Keratinocyte (primary cell): ENCODE data around the gene ARPC5. TPM values are rescaled to one million over a fixed set of nuclear protein-coding genes. Genes with fewer than 3 reads are reported as not detected.

Experiments
- DNase-seq: peaks from one replicate; pipeline ENCODE4 v3.0.0-alpha.2; 2011; ENCODE audit warnings: low read depth, missing footprints, low spot score
- FAIRE-seq: peaks from 2 replicates; lab custom pipeline; 2011; peaks lifted over from hg19 to GRCh38; lab: Jason Lieb, UNC
- H2AFZ ChIP-seq: 2 replicates; pipeline ENCODE4 v1.6.0; 2012; ENCODE audit warnings: low read length, control low read depth, inconsistent platforms; ENCODE audit not compliant: control insufficient read depth
- H3K27ac ChIP-seq: 2 replicates; pipeline ENCODE4 v1.5.1; 2011; ENCODE audit warnings: low read length; ENCODE audit not compliant: control insufficient read depth, insufficient read depth
- H3K27me3 ChIP-seq: 3 replicates; pipeline ENCODE4 v1.6.0; 2011; ENCODE audit warnings: low read length; ENCODE audit not compliant: control insufficient read depth, insufficient read depth; ENCODE audit errors: extremely low read depth
- H3K36me3 ChIP-seq, 2 experiments: 2 replicates in 1 of 2; 3 replicates in 1 of 2; pipeline ENCODE4 v1.5.1; 2011; ENCODE audit warnings: low read length in 2 of 2, mild to moderate bottlenecking in 1 of 2; ENCODE audit not compliant: control insufficient read depth in 2 of 2, insufficient read depth in 2 of 2; ENCODE audit errors: extremely low read depth in 1 of 2
- H3K4me1 ChIP-seq: 3 replicates; pipeline ENCODE4 v1.5.1; 2011; ENCODE audit warnings: low read length; ENCODE audit not compliant: control insufficient read depth, insufficient read depth; ENCODE audit errors: extremely low read depth
- H3K4me2 ChIP-seq: 3 replicates; pipeline ENCODE4 v1.6.0; 2011; ENCODE audit warnings: low read depth, low read length; ENCODE audit not compliant: control insufficient read depth, insufficient read depth; ENCODE audit errors: extremely low read depth
- H3K4me3 ChIP-seq, 3 experiments: fragments of 200-600 bp in 1 of 3; sonication (generic) in 1 of 3; 2 replicates in 2 of 3; 3 replicates in 1 of 3; pipeline ENCODE4 v1.5.1; 2011 to 2016; ENCODE audit warnings: low read length in 3 of 3, mild to moderate bottlenecking in 3 of 3, control low read depth in 2 of 3, inconsistent platforms in 1 of 3, low read depth in 1 of 3, mixed read lengths in 1 of 3, mixed run types in 1 of 3, moderate library complexity in 1 of 3; ENCODE audit not compliant: control insufficient read depth in 2 of 3, insufficient read depth in 2 of 3; ENCODE audit errors: extremely low read depth in 1 of 3
- H3K79me2 ChIP-seq: 2 replicates; pipeline ENCODE4 v1.6.0; 2012; ENCODE audit warnings: low read length; ENCODE audit not compliant: control insufficient read depth, insufficient read depth
- H3K9ac ChIP-seq: 3 replicates; pipeline ENCODE4 v1.6.0; 2011; ENCODE audit warnings: low read length; ENCODE audit not compliant: control insufficient read depth, insufficient read depth; ENCODE audit errors: extremely low read depth
- H3K9me1 ChIP-seq: 3 replicates; pipeline ENCODE4 v1.6.0; 2011; ENCODE audit warnings: low read length; ENCODE audit not compliant: control insufficient read depth, insufficient read depth; ENCODE audit errors: extremely low read depth
- H3K9me3 ChIP-seq: 2 replicates; pipeline ENCODE4 v1.5.1; 2012; ENCODE audit warnings: low read depth, low read length; ENCODE audit not compliant: control insufficient read depth
- H4K20me1 ChIP-seq: 3 replicates; pipeline ENCODE4 v1.6.0; 2011; ENCODE audit warnings: low read length; ENCODE audit not compliant: control insufficient read depth, insufficient read depth; ENCODE audit errors: extremely low read depth
- EZH2 ChIP-seq: IDR thresholded peaks from one replicate; pipeline ENCODE4 v1.6.1; 2012; ENCODE audit warnings: inconsistent platforms, mild to moderate bottlenecking, low read length, moderate library complexity
- dilution Hi-C: fragments of 300-500 bp; cut with MboI; formaldehyde crosslinking; loops from one replicate; pipeline ENCODE4 v1.7.0; 2020; ENCODE audit warnings: low sequenced_read_pairs; ENCODE audit not compliant: extremely low pct_ligation_motif_present
- polyA plus RNA-seq, 5 experiments: library from polyadenylated mRNA; depleted of rRNA in 3 of 5; stranded (reverse) in 3 of 5; stranded (forward) in 1 of 5; unstranded in 1 of 5; fragments of >200 nt; gene quantifications; 1 replicate in 1 of 5; 2 replicates in 3 of 5; 3 replicates in 1 of 5; pipeline versions ENCODE4 v1.2.1 to v1.2.3, GENCODE V29; 2011 to 2012; ENCODE audit warnings: missing spikeins in 2 of 5, low read depth in 1 of 5, low replicate concordance in 1 of 5
- TF ChIP-seq, protein P1 (sequence below), 3 experiments: IDR thresholded peaks in 1 of 3; conservative IDR thresholded peaks in 1 of 3; optimal IDR thresholded peaks in 1 of 3; 2 replicates in 2 of 3; 3 replicates in 1 of 3; pipeline versions ENCODE3 to v1.5.1; 2011; ENCODE audit warnings: low read length in 3 of 3, mild to moderate bottlenecking in 3 of 3, moderate library complexity in 2 of 3, control low read depth in 1 of 3, inconsistent platforms in 1 of 3; ENCODE audit not compliant: insufficient read depth in 2 of 3; ENCODE audit errors: extremely low read depth in 1 of 3

Gene ARPC5
- polyA plus RNA-seq, 1 donor (not counting 4 experiments of a cell fraction or from before 2014, with no cell fraction given): 255 TPM

DNA sequence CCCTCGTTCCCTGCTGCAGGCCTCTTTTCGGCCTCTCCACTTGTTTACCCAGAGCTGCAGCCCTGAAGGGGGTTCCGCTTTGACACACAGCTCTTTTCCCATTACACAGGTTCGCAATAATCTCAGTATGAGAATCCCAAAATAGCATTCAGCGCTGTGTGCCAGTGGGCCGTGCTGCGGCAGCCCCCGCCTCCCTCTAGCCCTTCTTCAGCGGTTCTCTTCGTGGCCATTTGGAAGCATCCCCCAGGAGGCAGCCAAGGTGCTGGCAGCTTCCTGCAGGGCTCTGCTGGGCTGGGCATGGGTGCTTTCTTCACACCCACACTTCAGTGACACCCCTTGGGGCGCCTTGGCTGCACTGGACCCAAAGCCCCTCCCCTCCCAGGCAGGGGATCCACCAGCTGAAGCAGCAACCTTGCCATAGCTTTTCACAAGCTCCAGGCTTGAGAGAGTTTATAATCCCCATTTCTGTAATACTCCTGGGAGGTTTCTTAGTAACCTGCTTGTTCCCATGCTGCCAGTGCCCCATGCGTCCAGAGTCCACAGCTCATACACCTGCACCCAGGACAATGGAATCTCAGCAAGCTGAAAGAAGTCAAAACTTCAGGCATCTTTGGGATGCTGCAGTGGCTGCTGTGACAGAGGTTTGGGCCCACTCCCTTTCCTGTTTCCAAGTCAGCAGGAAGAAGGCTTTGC is 53.4 kb downstream of the ARPC5 start:
- Histone ChIP-seq H3K27ac (no peak overlapping the region), H3K4me1 (no peaks in the 10 kb centered on the region), H3K36me3 (peaks cover 0 to under 1% of the 10 kb centered on the region in 2 experiments), H3K9ac (no peak overlapping the region), H2AFZ (no peak overlapping the region), H3K79me2 (no peaks in the 10 kb centered on the region), H3K4me3 (no peak overlapping the region), H3K9me3 (no peaks in the 10 kb centered on the region), H3K9me1 (no peaks in the 10 kb centered on the region), H4K20me1 (no peaks in the 10 kb centered on the region), H3K4me2 (no peak overlapping the region), H3K27me3 (no peaks in the 10 kb centered on the region)
- no peak for DNase-seq
- TF ChIP-seq, protein P1, sequence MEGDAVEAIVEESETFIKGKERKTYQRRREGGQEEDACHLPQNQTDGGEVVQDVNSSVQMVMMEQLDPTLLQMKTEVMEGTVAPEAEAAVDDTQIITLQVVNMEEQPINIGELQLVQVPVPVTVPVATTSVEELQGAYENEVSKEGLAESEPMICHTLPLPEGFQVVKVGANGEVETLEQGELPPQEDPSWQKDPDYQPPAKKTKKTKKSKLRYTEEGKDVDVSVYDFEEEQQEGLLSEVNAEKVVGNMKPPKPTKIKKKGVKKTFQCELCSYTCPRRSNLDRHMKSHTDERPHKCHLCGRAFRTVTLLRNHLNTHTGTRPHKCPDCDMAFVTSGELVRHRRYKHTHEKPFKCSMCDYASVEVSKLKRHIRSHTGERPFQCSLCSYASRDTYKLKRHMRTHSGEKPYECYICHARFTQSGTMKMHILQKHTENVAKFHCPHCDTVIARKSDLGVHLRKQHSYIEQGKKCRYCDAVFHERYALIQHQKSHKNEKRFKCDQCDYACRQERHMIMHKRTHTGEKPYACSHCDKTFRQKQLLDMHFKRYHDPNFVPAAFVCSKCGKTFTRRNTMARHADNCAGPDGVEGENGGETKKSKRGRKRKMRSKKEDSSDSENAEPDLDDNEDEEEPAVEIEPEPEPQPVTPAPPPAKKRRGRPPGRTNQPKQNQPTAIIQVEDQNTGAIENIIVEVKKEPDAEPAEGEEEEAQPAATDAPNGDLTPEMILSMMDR (optimal IDR thresholded peaks at IDR 0.05 in 1 of 3, IDR thresholded peaks at IDR 0.05 in 1 of 3, conservative IDR thresholded peaks at IDR 0.05 in 1 of 3; ENCODE audit: extremely low read depth in 1 of 3, insufficient read depth in 2 of 3, low read length in 3 of 3): no peak
- no peak for TF ChIP-seq EZH2
- dilution Hi-C loops: no loop called here
- FAIRE-seq: no peak

DNA sequence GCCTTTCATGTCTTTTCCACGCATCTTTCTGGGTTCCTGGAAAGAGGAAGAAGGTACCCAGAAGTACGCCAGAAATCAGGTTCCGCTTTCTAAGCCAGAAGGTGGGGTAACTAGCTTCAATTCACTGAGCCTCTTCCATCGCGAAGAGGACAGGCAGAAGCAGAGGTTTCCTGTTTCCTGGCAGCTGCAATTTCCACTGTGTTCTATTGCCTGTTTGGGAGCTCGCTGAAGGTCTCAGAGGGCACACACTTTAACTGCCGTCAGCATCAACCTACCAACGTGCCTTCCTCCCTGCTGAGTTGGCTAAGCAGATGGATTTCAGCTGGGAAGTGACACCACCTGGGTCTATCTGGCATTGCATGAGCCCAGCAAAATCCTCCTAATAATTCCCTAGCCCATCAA is 55.3 kb downstream of the ARPC5 start:
- H3K4me2 ChIP-seq: no peak overlapping the region
- H2AFZ ChIP-seq: no peak overlapping the region
- no peaks in the 10 kb centered on the region for H3K9me3 ChIP-seq
- no peaks in the 10 kb centered on the region for H3K9me1 ChIP-seq
- no peaks in the 10 kb centered on the region for H4K20me1 ChIP-seq
- H3K4me3 ChIP-seq: no peak overlapping the region
- no peaks in the 10 kb centered on the region for H3K4me1 ChIP-seq
- no peak overlapping the region for H3K27ac ChIP-seq
- H3K9ac ChIP-seq: no peak overlapping the region
- FAIRE-seq (no peak), DNase-seq (no peak)
- no peak for TF ChIP-seq EZH2
- TF ChIP-seq, protein P1 (optimal IDR thresholded peaks at IDR 0.05 in 1 of 3, IDR thresholded peaks at IDR 0.05 in 1 of 3, conservative IDR thresholded peaks at IDR 0.05 in 1 of 3; ENCODE audit: extremely low read depth in 1 of 3, insufficient read depth in 2 of 3, low read length in 3 of 3): peak in 2 of 3 experiments; percentile 21 to 51
- H3K79me2 ChIP-seq: no peaks in the 10 kb centered on the region
- peaks cover 0 to 2% of the 10 kb centered on the region in 2 experiments for H3K36me3 ChIP-seq
- no peaks in the 10 kb centered on the region for H3K27me3 ChIP-seq
- dilution Hi-C loops: no loop called here
